Activated T-helper 1 cell treated with anti-CD3 and anti-CD28 coated beads, Interleukin-12 subunit alpha, Interleukin-12 subunit beta, Interleukin-2, Interleukin-4 antibody, amounts not matched to agents 30 ng/mL and 10 ng/mL and 1 ng/mL, durations not matched to agents 14 hours and 24 hours and 36 hours (primary cell): Measurements from ENCODE around the gene VIPR2. TPM values are rescaled to one million over a fixed set of nuclear protein-coding genes. Genes with fewer than 3 reads are reported as not detected.
A peak's percentile ranks its signal among the peaks of the same experiment; 100 is the strongest.

ENCODE experiments used
- DNase-seq: peaks from one replicate; pipeline ENCODE4 v3.0.0; 2021; ENCODE audit warnings: low spot score
- H3K27ac Mint-ChIP-seq: one replicate; pipeline ENCODE4 v1.8.0; 2021; ENCODE audit warnings: mild to moderate bottlenecking, mixed read lengths
- H3K27me3 Mint-ChIP-seq: one replicate; pipeline ENCODE4 v1.8.0; 2022; ENCODE audit warnings: mild to moderate bottlenecking, moderate library complexity, mixed read lengths; ENCODE audit not compliant: insufficient read depth
- H3K36me3 Mint-ChIP-seq: one replicate; pipeline ENCODE4 v1.8.0; 2021; ENCODE audit warnings: low read depth, mixed read lengths
- H3K4me1 Mint-ChIP-seq: one replicate; pipeline ENCODE4 v1.8.0; 2021; ENCODE audit warnings: low read depth, mixed read lengths
- H3K4me3 Mint-ChIP-seq: one replicate; pipeline ENCODE4 v1.8.0; 2021; ENCODE audit warnings: mild to moderate bottlenecking, moderate library complexity, mixed read lengths
- H3K9me3 Mint-ChIP-seq: one replicate; pipeline ENCODE4 v1.8.0; 2021; ENCODE audit warnings: mixed read lengths
- intact Hi-C: fragments of 100-400 bp; cut with micrococcal nuclease; formaldehyde crosslinking; loops from one replicate; pipeline ENCODE4 v1.15.1; 2024
- total RNA-seq: library from RNA; stranded (reverse); gene quantifications from 2 replicates; pipeline ENCODE4 v1.2.3, GENCODE V29; 2022

VIPR2 gene
- total RNA-seq, 1 donor from 2014 or later: 0.70 TPM

DNA sequence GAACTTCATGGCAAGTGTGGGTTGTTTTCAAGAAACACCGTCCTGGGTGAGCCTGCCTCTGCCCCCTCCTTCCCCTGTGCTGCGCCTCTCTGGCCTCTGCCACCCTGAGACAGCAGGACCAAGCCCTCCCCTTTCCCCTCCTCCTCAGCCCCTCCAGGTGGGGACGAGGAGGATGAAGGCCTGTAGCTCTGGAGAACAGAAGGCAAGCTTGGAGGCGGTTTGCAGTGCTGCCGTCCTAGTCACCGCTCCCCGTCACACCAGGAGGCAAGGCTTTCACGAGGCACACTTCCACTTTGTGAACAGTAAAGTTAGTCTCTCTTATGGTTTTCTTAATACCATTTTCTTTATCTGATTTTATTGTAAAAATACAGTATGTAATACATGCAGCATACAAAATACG lies 8.8 kb upstream of the VIPR2 start:
- Mint-ChIP-seq H3K4me3 (no peak overlapping the region), H3K36me3 (no peaks in the 10 kb centered on the region), H3K4me1 (no peaks in the 10 kb centered on the region), H3K27ac (no peak overlapping the region), H3K27me3 (peaks cover 6% of the 10 kb centered on the region), H3K9me3 (no peaks in the 10 kb centered on the region)
- intact Hi-C loops: no loop called here
- no peak for DNase-seq

- DNase-seq: no peak
- Mint-ChIP-seq H3K36me3 (no peaks in the 10 kb centered on the region), H3K4me1 (no peaks in the 10 kb centered on the region), H3K4me3 (no peak overlapping the region), H3K27ac (no peak overlapping the region), H3K27me3 (peaks cover 6% of the 10 kb centered on the region), H3K9me3 (no peaks in the 10 kb centered on the region)
- intact Hi-C loops: no loop called here
Measured at GRCh38 chr7:159152816-159153215, 8.1 kb upstream of the VIPR2 start.

- intact Hi-C loops: no loop called here
- no peak for DNase-seq
- no peak overlapping the region for H3K4me3 Mint-ChIP-seq
- no peaks in the 10 kb centered on the region for H3K36me3 Mint-ChIP-seq
- no peaks in the 10 kb centered on the region for H3K4me1 Mint-ChIP-seq
- no peak overlapping the region for H3K27ac Mint-ChIP-seq
- peaks cover 6% of the 10 kb centered on the region for H3K27me3 Mint-ChIP-seq
- H3K9me3 Mint-ChIP-seq: no peaks in the 10 kb centered on the region
Measured at GRCh38 chr7:159151231-159151630, 6.6 kb upstream of the VIPR2 start.

GRCh38 chr7:159149488-159149887 lies 4.8 kb upstream of the VIPR2 start:
- DNase-seq: no peak
- H3K4me3 Mint-ChIP-seq: no peak overlapping the region
- peaks cover 10% of the 10 kb centered on the region for H3K27me3 Mint-ChIP-seq
- no peaks in the 10 kb centered on the region for H3K4me1 Mint-ChIP-seq
- no peaks in the 10 kb centered on the region for H3K9me3 Mint-ChIP-seq
- intact Hi-C loops: loop anchor here (10.0 kb wide), 1 partner anchor 95 kb away; no protein-coding TSS in a partner anchor
- no peak overlapping the region for H3K27ac Mint-ChIP-seq
- no peaks in the 10 kb centered on the region for H3K36me3 Mint-ChIP-seq

GRCh38 chr7:159148430-159149395 lies 4.0 kb upstream of the VIPR2 start:
- no peak overlapping the region for H3K4me3 Mint-ChIP-seq
- H3K27ac Mint-ChIP-seq: no peak overlapping the region
- H3K4me1 Mint-ChIP-seq: no peaks in the 10 kb centered on the region
- intact Hi-C loops: loop anchor here (10.0 kb wide), 1 partner anchor 94 kb away; no protein-coding TSS in a partner anchor
- DNase-seq: no peak
- H3K9me3 Mint-ChIP-seq: no peaks in the 10 kb centered on the region
- no peaks in the 10 kb centered on the region for H3K36me3 Mint-ChIP-seq
- H3K27me3 Mint-ChIP-seq: peaks cover 15% of the 10 kb centered on the region

DNA sequence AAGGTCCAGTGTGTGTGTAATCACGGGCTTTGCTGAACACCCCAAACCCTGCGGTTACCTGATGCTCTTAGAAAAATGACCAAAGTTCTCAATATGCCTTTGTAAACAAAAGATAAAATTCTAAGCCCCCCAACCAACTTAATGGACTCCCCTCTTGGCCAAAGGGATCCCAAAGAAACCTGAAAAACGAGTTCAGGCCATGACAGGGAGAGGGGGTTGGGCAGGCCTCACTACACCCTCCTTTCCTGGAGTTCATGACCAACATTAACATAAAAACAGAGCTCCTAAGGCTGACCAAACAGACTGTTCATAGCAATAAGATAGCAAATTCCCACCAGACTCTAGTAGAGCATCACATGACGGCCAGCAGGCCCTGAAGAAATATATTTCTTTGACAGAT lies 3.0 kb upstream of the VIPR2 start:
- Mint-ChIP-seq H3K4me1 (no peaks in the 10 kb centered on the region), H3K27me3 (peaks cover 24% of the 10 kb centered on the region), H3K27ac (no peak overlapping the region), H3K36me3 (no peaks in the 10 kb centered on the region), H3K4me3 (no peak overlapping the region), H3K9me3 (no peaks in the 10 kb centered on the region)
- no peak for DNase-seq
- intact Hi-C loops: loop anchor here (10.0 kb wide), 1 partner anchor 93 kb away; no protein-coding TSS in a partner anchor

DNA sequence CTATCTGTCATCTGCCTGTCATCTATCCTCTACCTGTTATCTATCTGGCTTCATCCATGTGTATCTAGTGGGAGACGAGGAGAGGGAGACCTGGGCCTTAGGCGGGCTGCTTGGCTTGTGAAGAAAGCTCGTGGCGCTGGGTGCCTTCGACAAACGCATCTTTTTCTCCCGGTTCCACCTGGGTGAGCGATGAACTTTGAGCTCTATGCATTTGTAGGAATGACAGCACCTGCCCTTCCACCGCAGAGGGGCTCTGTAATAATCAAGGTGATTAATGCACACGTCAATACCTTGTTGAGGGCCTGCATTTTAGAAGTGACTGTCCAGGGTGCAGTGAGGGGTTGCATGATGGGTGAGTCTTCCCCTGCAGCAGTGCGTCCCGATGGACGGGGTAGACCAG lies 2.6 kb upstream of the VIPR2 start:
- intact Hi-C loops: loop anchor here (10.0 kb wide), 1 partner anchor 92 kb away; no protein-coding TSS in a partner anchor
- H3K4me3 Mint-ChIP-seq: no peak overlapping the region
- DNase-seq: no peak
- no peaks in the 10 kb centered on the region for H3K9me3 Mint-ChIP-seq
- no peaks in the 10 kb centered on the region for H3K4me1 Mint-ChIP-seq
- H3K27ac Mint-ChIP-seq: no peak overlapping the region
- peaks cover 29% of the 10 kb centered on the region for H3K27me3 Mint-ChIP-seq
- no peaks in the 10 kb centered on the region for H3K36me3 Mint-ChIP-seq

DNA sequence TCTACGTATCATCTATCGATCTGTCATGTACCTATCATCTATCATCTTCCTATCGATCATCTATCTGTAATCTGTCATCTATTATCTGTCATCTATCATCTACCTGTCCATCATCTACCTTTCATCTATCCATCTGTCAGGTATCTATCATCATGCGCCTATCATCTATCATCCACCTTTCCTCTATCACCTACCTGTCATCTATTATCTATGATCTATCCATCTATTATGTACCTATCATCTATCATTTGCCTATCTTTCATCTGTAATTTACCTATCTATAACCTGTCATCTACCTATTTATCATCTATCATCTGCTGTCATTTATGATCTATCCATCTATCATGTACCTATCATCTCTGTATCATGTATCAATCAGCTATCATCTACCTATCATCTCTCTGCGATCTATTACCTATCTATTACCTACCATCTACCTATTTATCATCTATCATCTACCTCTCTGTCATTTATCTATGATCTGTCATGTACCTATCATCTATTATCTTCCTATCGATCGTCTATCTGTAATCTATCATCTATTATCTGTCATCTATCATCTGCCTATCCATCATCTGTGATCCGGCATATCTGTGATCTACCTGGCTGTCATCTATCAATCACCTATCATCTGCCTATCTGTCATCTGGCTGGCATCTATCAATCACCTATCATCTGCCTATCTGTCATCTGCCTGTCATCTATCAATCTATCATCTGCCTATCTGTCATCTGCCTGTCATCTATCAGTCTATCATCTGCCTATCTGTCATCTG lies 1.6 kb upstream of the VIPR2 start:
- DNase-seq: no peak
- Mint-ChIP-seq H3K4me1 (no peaks in the 10 kb centered on the region), H3K36me3 (no peaks in the 10 kb centered on the region), H3K4me3 (no peak overlapping the region), H3K27me3 (peaks cover 32% of the 10 kb centered on the region), H3K27ac (no peak overlapping the region), H3K9me3 (no peaks in the 10 kb centered on the region)
- intact Hi-C loops: loop anchor here (10.0 kb wide), 1 partner anchor 91 kb away; no protein-coding TSS in a partner anchor

DNA sequence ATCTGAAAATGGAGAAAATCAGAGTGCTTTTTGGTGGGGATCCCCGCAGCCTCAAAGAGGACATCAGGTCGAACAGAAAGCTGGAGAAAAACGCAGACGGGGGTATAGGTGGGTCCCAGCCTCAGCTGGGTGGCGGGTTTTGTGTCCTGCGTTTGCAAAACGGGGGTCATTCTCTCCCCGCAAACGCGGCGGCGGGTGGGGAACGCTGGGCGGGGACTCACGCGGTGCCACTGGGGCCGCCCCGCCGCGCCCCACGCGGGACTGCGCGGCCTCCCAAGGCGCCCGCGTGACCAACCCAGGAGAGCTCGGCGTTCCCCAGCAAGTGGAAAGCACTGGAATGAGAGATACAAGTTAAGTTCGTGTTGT lies 806 bp upstream of the VIPR2 start:
- peak overlapping the region; percentile 62 for H3K4me3 Mint-ChIP-seq
- peaks cover 39% of the 10 kb centered on the region for H3K27me3 Mint-ChIP-seq
- H3K9me3 Mint-ChIP-seq: no peaks in the 10 kb centered on the region
- no peaks in the 10 kb centered on the region for H3K4me1 Mint-ChIP-seq
- no peaks in the 10 kb centered on the region for H3K36me3 Mint-ChIP-seq
- no peak overlapping the region for H3K27ac Mint-ChIP-seq
- intact Hi-C loops: loop anchor here (2.0 to 10.0 kb wide), 2 partner anchors 51 to 91 kb away; no protein-coding TSS in a partner anchor
- no peak for DNase-seq

DNA sequence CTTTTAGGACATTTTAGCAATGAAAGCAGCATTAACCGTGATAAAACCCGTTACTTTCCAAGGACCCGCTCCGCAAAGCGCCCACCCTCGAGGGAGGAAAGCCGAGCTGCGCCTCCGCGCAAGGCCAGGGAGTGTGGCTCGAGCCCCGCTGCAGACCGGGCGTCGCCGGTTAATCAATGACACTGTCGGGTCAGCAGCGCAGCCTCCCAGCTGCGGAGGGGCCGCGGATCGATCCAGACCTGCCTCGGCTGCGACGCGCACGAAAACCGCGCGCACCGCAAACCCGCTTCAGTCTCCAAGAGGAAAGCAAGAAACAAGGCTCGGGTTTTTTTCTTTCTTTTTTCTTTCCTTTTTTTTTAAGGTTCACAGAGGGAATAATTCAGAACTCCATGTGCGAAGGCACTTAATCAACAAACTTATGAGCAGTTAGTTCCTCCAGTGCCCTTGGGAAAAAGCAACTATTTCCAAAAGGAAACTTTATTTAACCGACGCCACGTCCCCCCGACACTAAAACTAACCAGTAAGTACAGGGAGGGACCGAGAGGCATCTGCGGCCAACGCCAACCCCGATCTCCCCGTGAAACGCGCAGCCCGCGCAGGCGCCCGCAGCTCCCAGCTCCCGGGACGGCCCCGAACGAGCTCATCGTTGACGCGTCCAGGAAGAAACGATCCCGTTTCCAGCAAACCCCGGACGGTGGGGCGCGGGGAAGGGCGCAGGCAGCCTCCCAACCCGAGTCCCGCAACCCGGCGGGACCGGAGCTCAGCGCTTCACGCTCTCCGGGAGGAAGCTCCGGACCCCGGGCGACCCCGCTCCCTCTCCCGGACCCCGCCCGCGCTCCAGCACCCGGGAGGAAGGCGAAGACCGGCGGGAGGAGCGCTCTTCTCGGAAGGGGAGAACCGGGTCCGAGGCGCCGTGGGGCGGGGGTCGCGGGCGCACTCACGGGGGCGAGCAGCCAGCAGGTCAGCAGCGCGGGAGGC lies 598 bp downstream of the VIPR2 start:
- Mint-ChIP-seq H3K27me3 (peaks cover 39% of the 10 kb centered on the region), H3K27ac (no peak overlapping the region), H3K4me3 (peak overlapping the region; percentile 61), H3K9me3 (no peaks in the 10 kb centered on the region), H3K4me1 (no peaks in the 10 kb centered on the region), H3K36me3 (no peaks in the 10 kb centered on the region)
- DNase-seq: no peak
- intact Hi-C loops: loop anchor here (2.0 to 10.0 kb wide), 2 partner anchors 53 to 89 kb away; no protein-coding TSS in a partner anchor

DNA sequence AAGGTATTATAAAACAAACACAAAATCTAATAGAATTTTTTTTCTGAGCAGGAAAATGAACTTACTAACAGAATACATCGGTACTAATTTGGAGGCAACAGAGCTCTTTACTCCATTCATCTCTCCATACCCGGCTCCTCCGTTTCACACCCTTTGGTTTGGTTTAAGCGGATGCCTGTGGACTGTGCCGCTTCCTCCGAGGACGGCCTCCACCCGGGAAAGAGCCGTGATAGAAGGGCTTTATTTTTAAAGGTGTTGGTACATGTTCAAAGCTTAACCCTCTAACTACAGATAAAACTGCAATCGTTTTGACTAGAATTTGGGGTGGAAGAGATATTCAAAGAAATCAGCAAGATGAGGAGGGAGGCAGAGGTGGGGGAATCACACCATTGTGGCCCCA lies 1.9 kb downstream of the VIPR2 start:
- Mint-ChIP-seq H3K4me1 (no peaks in the 10 kb centered on the region), H3K27me3 (peaks cover 39% of the 10 kb centered on the region), H3K27ac (no peak overlapping the region), H3K9me3 (no peaks in the 10 kb centered on the region), H3K36me3 (no peaks in the 10 kb centered on the region), H3K4me3 (peak overlapping the region; percentile 1)
- intact Hi-C loops: loop anchor here (10.0 kb wide), 1 partner anchor 88 kb away; no protein-coding TSS in a partner anchor
- DNase-seq: no peak

DNA sequence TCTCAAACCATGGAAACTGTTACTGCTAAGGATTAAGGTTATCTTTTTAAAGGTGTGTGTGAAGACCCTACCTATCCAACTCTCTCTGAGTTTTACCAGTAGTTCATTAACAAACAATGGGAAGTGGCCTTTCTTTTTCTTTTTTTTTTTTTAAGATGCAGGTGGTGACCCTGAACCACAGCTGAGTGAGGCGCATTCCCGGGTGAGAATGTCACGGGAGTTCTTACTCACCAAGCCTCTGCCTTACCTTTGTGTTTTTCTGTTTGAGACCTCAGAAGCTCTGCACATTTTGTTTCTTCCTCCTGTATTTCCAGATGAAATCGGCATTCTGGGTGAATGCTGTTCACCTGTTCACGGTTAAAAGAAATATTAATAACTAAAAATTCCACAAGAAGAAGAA lies 2.5 kb downstream of the VIPR2 start:
- H3K4me1 Mint-ChIP-seq: no peaks in the 10 kb centered on the region
- H3K27ac Mint-ChIP-seq: no peak overlapping the region
- no peak for DNase-seq
- no peak overlapping the region for H3K4me3 Mint-ChIP-seq
- no peaks in the 10 kb centered on the region for H3K36me3 Mint-ChIP-seq
- H3K9me3 Mint-ChIP-seq: no peaks in the 10 kb centered on the region
- intact Hi-C loops: loop anchor here (10.0 kb wide), 1 partner anchor 87 kb away; no protein-coding TSS in a partner anchor
- H3K27me3 Mint-ChIP-seq: peaks cover 41% of the 10 kb centered on the region
